DND-41 (cell line): ENCODE data around the gene SOX8.

Experiments
- ATAC-seq: fragments of 200-7000 bp; cut with Tn5 transposase; 3 replicates; pipeline ENCODE4 v1.9.1; 2021; ENCODE audit warnings: low read depth; ENCODE audit not compliant: insufficient read depth
- DNase-seq: peaks from one replicate; pipeline ENCODE4 v3.0.0-alpha.2; 2020
- H2AFZ ChIP-seq: 2 replicates; pipeline ENCODE4 v1.6.0; 2012; ENCODE audit warnings: low read depth, low read length
- H3K27ac ChIP-seq: 2 replicates; pipeline ENCODE4 v1.5.1; 2012; ENCODE audit warnings: low read length, inconsistent platforms
- H3K27me3 ChIP-seq: fragments of 200-600 bp; sonication (generic); 2 replicates; pipeline ENCODE4 v1.6.0; 2012; ENCODE audit warnings: low read length, mild to moderate bottlenecking, inconsistent platforms; ENCODE audit not compliant: insufficient read depth, poor library complexity
- H3K36me3 ChIP-seq: 2 replicates; pipeline ENCODE4 v1.5.1; 2012; ENCODE audit warnings: low read length, inconsistent platforms; ENCODE audit not compliant: insufficient read depth
- H3K4me1 ChIP-seq: 2 replicates; pipeline ENCODE4 v1.5.1; 2012; ENCODE audit warnings: mild to moderate bottlenecking, low read length; ENCODE audit not compliant: insufficient read depth
- H3K4me2 ChIP-seq: 2 replicates; pipeline ENCODE4 v1.6.0; 2012; ENCODE audit warnings: mild to moderate bottlenecking, moderate library complexity, low read length, inconsistent platforms; ENCODE audit not compliant: insufficient read depth
- H3K4me3 ChIP-seq, 2 experiments: fragments of 200-600 bp in 1 of 2; shearing (Covaris generic) in 1 of 2; 2 replicates each; pipeline ENCODE4 v1.5.1; 2012 to 2016; ENCODE audit warnings: inconsistent platforms in 2 of 2, low read length in 2 of 2, mild to moderate bottlenecking in 2 of 2, low read depth in 1 of 2, moderate library complexity in 1 of 2
- H3K79me2 ChIP-seq: 2 replicates; pipeline ENCODE4 v1.6.0; 2012; ENCODE audit warnings: low read length, inconsistent platforms; ENCODE audit not compliant: insufficient read depth
- H3K9ac ChIP-seq: 2 replicates; pipeline ENCODE4 v1.6.0; 2012; ENCODE audit warnings: low read depth, mild to moderate bottlenecking, inconsistent platforms, low read length, moderate library complexity
- H3K9me3 ChIP-seq: 2 replicates; pipeline ENCODE4 v1.5.1; 2012; ENCODE audit warnings: low read length, moderate library complexity, mild to moderate bottlenecking, inconsistent platforms; ENCODE audit not compliant: insufficient read depth, severe bottlenecking
- H4K20me1 ChIP-seq: 2 replicates; pipeline ENCODE4 v1.6.0; 2012; ENCODE audit warnings: low read length; ENCODE audit not compliant: insufficient read depth
- CTCF ChIP-seq: IDR thresholded peaks from 2 replicates; pipeline ENCODE4 v1.5.1; 2012; ENCODE audit warnings: borderline replicate concordance, low read length, moderate library complexity, mild to moderate bottlenecking; ENCODE audit not compliant: poor library complexity, severe bottlenecking; ENCODE audit errors: extremely low read depth
- EZH2 ChIP-seq: IDR thresholded peaks from 3 replicates; pipeline ENCODE4 v1.6.1; 2012; ENCODE audit warnings: borderline replicate concordance, low read depth, mild to moderate bottlenecking, moderate library complexity, low read length, inconsistent platforms; ENCODE audit not compliant: severe bottlenecking

SOX8 gene

GRCh38 chr16:971981-972315 is 9.6 kb upstream of the SOX8 start:
- peaks cover 26% of the 10 kb centered on the region for H3K4me1 ChIP-seq
- peaks cover 32% of the 10 kb centered on the region for H3K79me2 ChIP-seq
- no peak overlapping the region for H3K9ac ChIP-seq
- TF ChIP-seq CTCF = no peak
- no peak for TF ChIP-seq EZH2
- ATAC-seq (no peak), DNase-seq (no peak)
- no peak overlapping the region for H3K4me3 ChIP-seq
- H3K36me3 ChIP-seq = peaks cover 21% of the 10 kb centered on the region
- H3K27me3 ChIP-seq = no peaks in the 10 kb centered on the region
- H2AFZ ChIP-seq = no peak overlapping the region
- H3K9me3 ChIP-seq = no peaks in the 10 kb centered on the region
- H3K4me2 ChIP-seq = no peak overlapping the region
- no peak overlapping the region for H3K27ac ChIP-seq
- H4K20me1 ChIP-seq = no peaks in the 10 kb centered on the region

- H3K9ac ChIP-seq = no peak overlapping the region
- H3K4me1 ChIP-seq = peaks cover 26% of the 10 kb centered on the region
- TF ChIP-seq EZH2 (no peak), CTCF (no peak)
Observed at GRCh38 chr16:972316-973002, 9.1 kb upstream of the SOX8 start.

DNA sequence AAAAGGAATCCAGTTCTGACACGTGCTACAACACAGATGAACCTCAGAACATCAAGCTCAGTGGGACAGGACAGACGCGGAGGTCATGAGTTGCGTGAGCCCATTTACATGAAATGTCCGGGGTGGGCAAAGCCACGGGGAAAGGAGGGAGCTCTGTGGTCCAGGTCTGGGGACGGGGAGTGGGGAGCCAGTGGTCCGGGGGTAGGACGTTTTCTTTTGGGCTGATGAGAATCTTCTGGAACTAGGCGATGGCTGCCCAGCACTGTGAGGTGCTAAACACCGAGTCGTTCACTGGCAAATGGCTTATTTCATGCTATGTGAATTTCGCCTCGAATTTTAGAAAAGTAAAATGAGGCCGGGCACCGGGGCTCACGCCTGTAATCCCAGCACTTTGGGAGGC is 8.2 kb upstream of the SOX8 start:
- TF ChIP-seq EZH2 = no peak
- H3K27me3 ChIP-seq = no peaks in the 10 kb centered on the region
- H3K27ac ChIP-seq = no peak overlapping the region
- peaks cover 8% of the 10 kb centered on the region for H3K36me3 ChIP-seq
- no peak overlapping the region for H3K4me3 ChIP-seq
- H4K20me1 ChIP-seq = no peaks in the 10 kb centered on the region; the same call in 1 of the 2 replicates
- H3K9me3 ChIP-seq = no peaks in the 10 kb centered on the region
- ATAC-seq = no peak
- H3K4me2 ChIP-seq = no peak overlapping the region
- H3K79me2 ChIP-seq = peaks cover 19% of the 10 kb centered on the region
- no peak for DNase-seq
- no peak overlapping the region for H3K9ac ChIP-seq
- no peak overlapping the region for H2AFZ ChIP-seq
- H3K4me1 ChIP-seq = peaks cover 25% of the 10 kb centered on the region

More at GRCh38 chr16:972316-973002, 9.1 kb upstream of the SOX8 start:
- H4K20me1 ChIP-seq = no peaks in the 10 kb centered on the region
- ATAC-seq (no peak), DNase-seq (no peak)
- H3K36me3 ChIP-seq = peaks cover 16% of the 10 kb centered on the region
- no peak overlapping the region for H3K4me2 ChIP-seq
- no peaks in the 10 kb centered on the region for H3K27me3 ChIP-seq
- no peak overlapping the region for H2AFZ ChIP-seq
- H3K27ac ChIP-seq = no peak overlapping the region
- no peaks in the 10 kb centered on the region for H3K9me3 ChIP-seq
- H3K4me3 ChIP-seq = no peak overlapping the region
- peaks cover 27% of the 10 kb centered on the region for H3K79me2 ChIP-seq

GRCh38 chr16:974001-974601 is 7.5 kb upstream of the SOX8 start:
- ATAC-seq = no peak
- no peak overlapping the region for H3K27ac ChIP-seq
- TF ChIP-seq CTCF = no peak
- no peak for TF ChIP-seq EZH2

More at GRCh38 chr16:974001-974601, 7.5 kb upstream of the SOX8 start:
- Histone ChIP-seq H3K9me3 (no peaks in the 10 kb centered on the region), H3K9ac (no peak overlapping the region), H3K4me2 (no peak overlapping the region), H2AFZ (no peak overlapping the region), H3K36me3 (peaks cover 6% of the 10 kb centered on the region), H3K27me3 (no peaks in the 10 kb centered on the region), H3K4me3 (no peak overlapping the region), H3K79me2 (peaks cover 14% of the 10 kb centered on the region), H3K4me1 (peaks cover 17% of the 10 kb centered on the region), H4K20me1 (no peaks in the 10 kb centered on the region; the same call in 1 of the 2 replicates)
- DNase-seq = no peak
